Fibroblast of skin of right biceps (primary cell): ENCODE measurements around the gene GNG2.

ENCODE experiments used
- DNase-seq: peaks from one replicate; pipeline ENCODE4 v3.0.0-alpha.2; 2013

GNG2 gene

GRCh38 chr14:52000019-52000582, 139.7 kb downstream of the GNG2 start:
- DNase-seq: peak; percentile 63

GRCh38 chr14:52000696-52001095, 140.3 kb downstream of the GNG2 start:
- DNase-seq: no peak

DNA sequence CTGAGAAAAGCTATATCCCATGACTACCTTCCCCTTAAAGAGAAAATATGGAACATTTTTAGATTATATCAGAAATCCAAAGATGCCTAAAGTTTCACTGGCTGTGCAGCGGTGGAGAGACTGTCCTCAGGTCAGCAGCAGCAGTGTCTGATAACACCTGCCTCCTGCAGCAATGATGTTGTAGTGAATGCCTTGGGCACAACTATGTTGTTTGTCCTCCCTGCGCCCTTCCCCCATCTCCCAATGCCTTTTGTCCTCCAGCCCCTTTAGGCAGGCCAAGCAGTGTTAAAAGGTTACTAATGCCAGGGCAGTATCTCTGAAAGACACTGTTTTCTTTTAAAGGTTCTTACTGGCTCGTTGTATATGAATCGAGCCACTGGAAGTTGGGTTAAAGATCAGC, 142.1 kb downstream of the GNG2 start:
- DNase-seq: no peak

- no peak for DNase-seq
Observed at GRCh38 chr14:52003324-52003723, 142.9 kb downstream of the GNG2 start.

DNA sequence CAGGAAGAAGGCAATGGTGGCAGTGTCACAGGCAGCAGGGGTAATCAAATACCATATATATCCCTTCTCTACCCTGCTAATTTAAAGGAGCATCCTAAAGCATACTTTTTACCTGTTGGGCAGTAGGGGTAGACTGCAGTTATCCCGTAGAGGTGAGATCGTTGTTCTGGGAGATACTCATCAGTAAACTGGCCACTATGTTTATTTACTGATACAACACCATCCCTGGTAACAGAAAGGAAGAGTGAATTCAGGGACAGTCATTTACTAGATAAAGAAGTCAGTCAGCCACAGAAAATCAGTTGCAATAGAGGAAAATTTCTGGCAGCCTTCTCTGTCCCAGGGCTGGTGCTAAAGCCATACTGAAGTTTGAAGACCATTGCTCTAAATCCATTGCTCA, 145.2 kb downstream of the GNG2 start:
- DNase-seq: no peak

DNA sequence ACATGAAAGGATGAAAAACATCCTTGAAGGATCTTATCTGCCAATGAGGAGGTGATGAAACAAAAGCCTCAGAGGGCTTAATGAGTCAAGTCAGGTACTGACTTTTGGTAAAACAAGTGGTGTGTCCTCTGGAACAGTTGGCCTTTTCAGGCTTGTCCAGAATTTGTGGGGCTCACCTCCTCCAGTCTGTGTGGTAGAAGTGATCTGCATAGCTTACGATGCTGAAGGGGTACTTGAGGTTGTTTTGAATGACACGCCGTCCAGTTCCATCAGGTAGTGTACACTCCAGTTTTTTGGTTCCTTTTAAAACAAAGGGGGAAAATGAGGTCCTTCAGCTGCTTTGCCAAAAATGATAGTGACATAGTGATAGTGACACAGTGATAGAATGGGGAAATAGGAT, 145.9 kb downstream of the GNG2 start:
- DNase-seq: no peak

- DNase-seq: no peak
Observed at GRCh38 chr14:52007211-52007610, 146.8 kb downstream of the GNG2 start.

DNA sequence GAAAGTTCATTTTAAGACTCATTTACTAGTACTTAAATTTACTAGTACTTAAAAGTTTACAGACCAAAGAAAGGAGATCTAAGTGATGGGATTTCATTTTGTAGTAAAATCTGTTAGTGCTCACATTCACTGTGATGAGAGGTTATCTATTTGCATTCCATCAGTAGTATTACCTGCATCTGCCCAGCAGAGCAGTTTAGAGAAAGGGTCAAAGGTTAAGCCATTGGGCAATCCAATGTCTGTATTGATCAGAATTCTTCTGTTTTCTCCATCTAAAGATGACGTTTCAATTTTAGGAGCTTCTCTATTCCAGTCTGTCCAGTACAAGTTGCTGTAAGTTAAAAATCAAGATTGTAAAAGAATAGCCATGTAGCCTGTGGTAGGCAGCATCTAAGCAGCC, 147.2 kb downstream of the GNG2 start:
- DNase-seq: no peak

GRCh38 chr14:52008136-52008535, 147.7 kb downstream of the GNG2 start:
- no peak for DNase-seq

GRCh38 chr14:52010173-52010693, 149.8 kb downstream of the GNG2 start:
- no peak for DNase-seq

- no peak for DNase-seq
Observed at GRCh38 chr14:52011523-52011922, 151.1 kb downstream of the GNG2 start.

DNA sequence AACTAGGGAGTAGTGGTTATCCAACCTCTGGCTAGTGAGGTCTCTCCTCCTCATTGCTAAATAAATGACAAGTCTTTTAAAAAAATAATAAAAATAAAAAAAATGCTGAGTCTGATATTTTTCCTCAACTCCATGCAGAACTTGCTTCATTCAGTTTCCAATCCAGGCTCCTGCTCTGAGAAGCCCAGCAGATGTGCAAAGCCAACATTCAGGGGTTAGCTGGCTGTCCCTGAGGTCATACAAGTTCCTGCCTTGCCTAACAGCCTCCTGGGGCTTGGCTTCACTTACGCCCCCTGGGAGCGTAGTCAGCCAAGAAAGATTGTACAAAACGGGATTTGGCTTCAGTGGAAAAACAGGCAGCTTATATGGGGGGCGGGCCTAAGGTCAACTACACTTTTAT, 152.2 kb downstream of the GNG2 start:
- no peak for DNase-seq

DNA sequence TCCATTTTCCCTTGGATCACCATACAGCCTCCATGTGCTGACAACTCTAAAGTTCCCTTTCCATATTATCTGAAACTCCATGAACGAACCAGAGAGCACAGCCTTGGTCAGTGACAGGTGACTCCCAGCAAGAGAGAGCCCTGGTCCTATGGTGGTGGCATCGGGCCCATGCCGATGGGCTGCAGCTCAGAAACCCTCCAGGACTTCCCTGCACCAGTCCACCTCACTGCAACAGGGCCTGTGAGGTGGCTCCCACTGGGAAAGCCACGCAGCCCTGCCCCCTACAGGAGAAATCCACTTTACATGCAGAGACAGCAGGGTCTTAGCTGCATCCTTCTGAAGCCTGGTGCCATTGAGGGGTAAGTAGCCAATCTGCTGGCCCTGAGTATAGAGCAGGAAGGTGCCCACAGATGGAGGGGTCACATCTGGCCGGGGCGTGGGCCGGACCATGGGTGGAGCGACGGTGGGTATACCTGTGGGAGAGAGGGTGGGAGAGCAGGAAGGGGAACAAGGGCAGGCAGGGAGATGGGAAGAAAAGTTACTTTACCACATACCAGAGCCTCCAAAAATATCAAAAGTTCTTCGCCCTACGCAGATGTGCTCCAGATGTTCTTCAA, 153.7 kb downstream of the GNG2 start:
- DNase-seq: no peak

DNA sequence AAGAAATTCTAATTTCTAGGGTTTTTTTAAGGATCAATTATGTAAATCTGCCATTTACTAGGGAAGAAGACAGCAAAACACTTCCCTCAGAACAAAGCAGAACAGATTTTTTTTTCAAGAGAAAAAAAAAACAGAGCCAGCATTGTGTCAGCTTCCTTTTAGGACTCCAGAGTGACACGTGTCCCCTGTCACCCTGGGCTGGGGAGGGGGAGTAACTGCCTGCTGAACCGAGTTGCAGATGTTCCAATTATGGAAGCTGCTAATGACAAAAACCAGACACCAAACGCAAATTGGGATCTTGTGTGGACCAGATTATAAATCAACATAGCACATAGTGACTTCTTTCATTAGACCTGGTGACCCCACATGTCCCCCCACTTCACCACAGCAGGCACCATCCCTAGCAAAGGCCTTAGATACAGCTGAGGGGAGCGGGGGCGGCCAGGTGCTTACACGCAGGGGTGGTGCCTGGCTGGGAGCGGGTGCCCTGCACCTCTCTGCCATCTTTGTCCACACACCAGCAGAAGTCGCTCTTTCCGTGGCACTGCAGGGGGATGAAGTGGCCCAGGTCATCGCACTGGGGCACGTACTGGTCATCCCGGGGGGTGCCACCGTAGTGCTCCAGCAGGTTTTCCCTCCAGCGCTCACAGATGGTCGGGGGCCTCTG, 154.3 kb downstream of the GNG2 start:
- DNase-seq: no peak

GRCh38 chr14:52015411-52016030, 155.1 kb downstream of the GNG2 start:
- DNase-seq: peak; percentile 26

GRCh38 chr14:52018252-52018651, 157.8 kb downstream of the GNG2 start:
- DNase-seq: no peak

DNA sequence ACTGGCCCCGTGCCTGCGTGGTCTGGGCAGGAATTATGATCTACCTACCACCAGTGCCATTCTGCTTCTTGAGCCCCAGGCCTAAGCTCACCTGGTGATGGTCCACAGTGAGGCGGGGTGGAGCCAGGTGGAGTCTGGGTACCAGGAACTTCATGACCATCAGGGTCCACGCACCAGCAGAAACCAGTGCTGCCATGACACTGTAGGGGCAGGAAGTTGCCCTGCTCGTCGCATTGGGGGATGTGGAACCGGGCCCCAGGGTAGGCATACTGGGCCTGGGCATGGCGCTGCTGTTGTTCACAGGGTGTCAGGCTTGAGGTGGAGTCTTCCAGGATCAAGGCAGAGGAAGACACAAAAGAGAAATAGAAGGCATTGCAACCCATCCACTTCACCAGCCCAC, 158.6 kb downstream of the GNG2 start:
- no peak for DNase-seq
